WTC11 (cell line): ENCODE results near the gene MRPL34. TPM values are rescaled to one million over a fixed set of nuclear protein-coding genes. Genes with fewer than 3 reads are reported as not detected.

Source experiments
- ATAC-seq: fragments of 200-7000 bp; cut with Tn5 transposase; 2 replicates; pipeline ENCODE4 v1.10.0; 2021; ENCODE audit warnings: mild to moderate bottlenecking, moderate library complexity
- CTCF ChIA-PET: fragments of 300-600 bp; sonication (Branson Sonifier 250); formaldehyde crosslinking; loops from one replicate; lab custom pipeline; 2021; ENCODE audit warnings: antibody characterized with exemption; lab: Charles Lee
- POLR2A ChIA-PET: fragments of 350-600 bp; sonication (Branson Sonifier 250); formaldehyde crosslinking; loops from one replicate; lab custom pipeline; 2021; ENCODE audit warnings: antibody characterized with exemption; lab: Charles Lee
- DNase-seq: peaks from one replicate; pipeline ENCODE4 v3.0.0; 2021; ENCODE audit warnings: low spot score
- H3K27ac Mint-ChIP-seq: 2 replicates; pipeline ENCODE4 v1.8.0; 2021; ENCODE audit warnings: mixed read lengths
- H3K27me3 Mint-ChIP-seq: 2 replicates; pipeline ENCODE4 v1.8.0; 2021; ENCODE audit warnings: low read depth, mild to moderate bottlenecking, moderate library complexity, mixed read lengths
- H3K36me3 Mint-ChIP-seq: 2 replicates; pipeline ENCODE4 v1.8.0; 2021; ENCODE audit warnings: mixed read lengths
- H3K4me1 Mint-ChIP-seq: 2 replicates; pipeline ENCODE4 v1.8.0; 2022; ENCODE audit warnings: mixed read lengths
- H3K4me3 Mint-ChIP-seq: 2 replicates; pipeline ENCODE4 v1.8.0; 2021; ENCODE audit warnings: mild to moderate bottlenecking, moderate library complexity, mixed read lengths
- H3K9me3 Mint-ChIP-seq: 2 replicates; pipeline ENCODE4 v1.8.0; 2021; ENCODE audit warnings: mixed read lengths
- ATF1 ChIP-seq: sonication (generic); formaldehyde crosslinking; IDR thresholded peaks from 2 replicates; pipeline ENCODE4 v1.8.1; 2023; ENCODE audit warnings: mild to moderate bottlenecking, moderate library complexity, missing genetic modification reagents
- CREM ChIP-seq: sonication (generic); formaldehyde crosslinking; IDR thresholded peaks from 2 replicates; pipeline ENCODE4 v1.8.1; 2022; ENCODE audit warnings: mild to moderate bottlenecking, missing genetic modification reagents, moderate library complexity
- ESRRA ChIP-seq: sonication (generic); formaldehyde crosslinking; IDR thresholded peaks from 2 replicates; pipeline ENCODE4 v1.8.1; 2022; ENCODE audit warnings: mild to moderate bottlenecking, missing genetic modification reagents, borderline replicate concordance
- NFATC4 ChIP-seq: fragments of 250-450 bp; sonication (Bioruptor Pico); IDR thresholded peaks from 2 replicates; pipeline ENCODE4 v1.9.0; 2021; ENCODE audit warnings: mild to moderate bottlenecking
- NFE2L1 ChIP-seq: sonication (generic); formaldehyde crosslinking; IDR thresholded peaks from 2 replicates; pipeline ENCODE4 v1.8.1; 2023; ENCODE audit warnings: missing genetic modification reagents
- OVOL2 ChIP-seq: fragments of 250-450 bp; sonication (Bioruptor Pico); IDR thresholded peaks from 2 replicates; pipeline ENCODE4 v1.9.0; 2021; ENCODE audit warnings: mild to moderate bottlenecking, borderline replicate concordance
- SMAD4 ChIP-seq: sonication (generic); formaldehyde crosslinking; IDR thresholded peaks from 2 replicates; pipeline ENCODE4 v1.8.0; 2022; ENCODE audit warnings: mild to moderate bottlenecking, missing genetic modification reagents
- TEAD4 ChIP-seq: sonication (generic); formaldehyde crosslinking; IDR thresholded peaks from 2 replicates; pipeline ENCODE4 v1.8.0; 2022; ENCODE audit warnings: mild to moderate bottlenecking, missing genetic modification reagents
- ZNF232 ChIP-seq: sonication (generic); formaldehyde crosslinking; IDR thresholded peaks from 2 replicates; pipeline ENCODE4 v1.8.0; 2022; ENCODE audit warnings: mild to moderate bottlenecking, missing genetic modification reagents
- ZNF263 ChIP-seq: sonication (generic); formaldehyde crosslinking; IDR thresholded peaks from 2 replicates; pipeline ENCODE4 v1.8.1; 2022; ENCODE audit warnings: low read depth, mild to moderate bottlenecking, moderate library complexity, missing genetic modification reagents
- ZNF671 ChIP-seq: fragments of 250-450 bp; sonication (Bioruptor Pico); IDR thresholded peaks from 2 replicates; pipeline ENCODE4 v1.8.0; 2021; ENCODE audit warnings: mild to moderate bottlenecking
- total RNA-seq: library from RNA; stranded (reverse); gene quantifications from 3 replicates; pipeline ENCODE4 v1.2.3, GENCODE V29; 2021
- TF ChIP-seq, protein P1 (sequence below): sonication (generic); formaldehyde crosslinking; IDR thresholded peaks from 2 replicates; pipeline ENCODE4 v1.8.0; 2022; ENCODE audit warnings: mild to moderate bottlenecking, missing genetic modification reagents
- TF ChIP-seq, protein P2 (sequence below): fragments of 250-450 bp; sonication (Bioruptor Pico); IDR thresholded peaks from 2 replicates; pipeline ENCODE4 v1.9.0; 2021; ENCODE audit warnings: mild to moderate bottlenecking
- TF ChIP-seq, protein P3 (sequence below): sonication (generic); formaldehyde crosslinking; IDR thresholded peaks from 2 replicates; pipeline ENCODE4 v1.8.0; 2022; ENCODE audit warnings: missing genetic modification reagents
- TF ChIP-seq, protein P4 (sequence below): fragments of 250-450 bp; sonication (Bioruptor Pico); IDR thresholded peaks from 2 replicates; pipeline ENCODE4 v1.9.0; 2021; ENCODE audit warnings: mild to moderate bottlenecking, borderline replicate concordance
- TF ChIP-seq, protein P5 (sequence below): sonication (generic); formaldehyde crosslinking; IDR thresholded peaks from 2 replicates; pipeline ENCODE4 v1.8.1; 2023; ENCODE audit warnings: mild to moderate bottlenecking, missing genetic modification reagents
- TF ChIP-seq, protein P6 (sequence below): fragments of 200-600 bp; IDR thresholded peaks from 2 replicates; pipeline ENCODE4 v1.8.0; 2022; ENCODE audit warnings: antibody characterized with exemption
- TF ChIP-seq, protein P7 (sequence below): sonication (generic); formaldehyde crosslinking; IDR thresholded peaks from 2 replicates; pipeline ENCODE4 v1.8.1; 2022; ENCODE audit warnings: missing genetic modification reagents, borderline replicate concordance

Gene MRPL34
- total RNA-seq, 1 experiment from 2014 or later, result 130 TPM

DNA sequence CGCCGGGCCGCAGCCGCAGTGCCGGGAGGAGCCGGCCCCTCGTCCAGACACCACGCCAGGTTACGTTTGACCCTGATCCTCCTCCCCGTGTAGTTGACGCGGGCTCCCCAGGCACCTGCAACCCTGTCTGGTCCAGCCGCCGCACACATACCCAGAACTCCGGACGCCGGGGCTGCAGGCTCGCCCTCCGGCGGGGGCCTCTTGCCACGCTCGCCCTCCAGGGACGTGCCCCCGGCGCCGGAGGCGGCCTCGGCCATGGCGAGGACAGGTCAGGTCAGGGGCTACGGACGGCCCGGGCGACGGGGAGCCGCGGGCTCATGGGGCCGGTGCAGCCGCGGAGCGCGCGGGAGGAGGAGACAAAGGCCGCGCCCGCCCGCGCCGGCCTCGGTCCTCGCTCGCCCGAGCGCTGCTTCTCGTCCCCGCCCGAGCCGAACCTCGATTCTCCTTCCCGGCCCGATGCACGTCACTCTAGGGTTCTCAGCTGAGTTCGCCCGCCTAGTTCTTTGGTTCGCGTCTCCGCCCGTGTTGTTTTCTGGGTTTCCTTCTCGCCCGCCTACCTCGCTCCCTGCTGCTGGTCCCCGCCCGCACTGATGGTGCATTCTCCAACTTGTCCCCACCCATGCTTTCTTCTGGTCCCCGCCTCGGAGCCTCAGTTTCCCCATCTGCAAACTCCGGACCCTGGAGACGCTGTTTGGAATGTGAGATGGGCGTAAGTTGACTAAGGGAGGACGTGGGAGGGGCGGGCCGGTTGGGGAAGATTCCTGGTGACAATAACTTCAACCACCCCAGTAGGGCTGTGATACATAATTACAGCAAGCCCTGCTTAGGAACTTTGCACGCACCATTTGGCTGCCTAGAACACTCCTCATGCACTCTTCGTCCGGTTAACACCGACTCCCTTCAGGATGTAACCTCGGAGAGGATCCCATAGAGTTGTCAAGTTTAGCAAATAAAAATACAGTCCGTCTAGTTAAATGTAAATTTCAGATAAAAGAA is 29.0 kb downstream of the MRPL34 start, which contains the start of gene ANO8:
Gene ANO8, minus strand, starts transcription at position 442 of the 996 bp plus-strand sequence. Its CDS starts 185 bp downstream, at position 257.
- peak; percentile 98 for DNase-seq
- ChIA-PET POLR2A (interaction anchor here (0.6 to 1.9 kb wide), 7 partner anchors 10 to 162 kb away, joined by 3 to 5 read pairs (median 3); partner anchors contain the start of genes BABAM1 and DDA1), CTCF (interaction anchor here (0.7 to 3.7 kb wide), 12 partner anchors 8 to 57 kb away, joined by 3 to 27 read pairs (median 6); partner anchors contain the start of genes DDA1 and MRPL34)
- Mint-ChIP-seq H3K9me3 (peaks cover 5% of the 10 kb centered on the region), H3K27ac (no peak within 1 kb of the TSS; the same call in 1 of the 2 replicates), H3K4me1 (peaks cover 39% of the 10 kb centered on the region), H3K36me3 (peaks cover 11% of the 10 kb centered on the region), H3K27me3 (peaks cover 5% of the 10 kb centered on the region), H3K4me3 (peak within 1 kb of the TSS; percentile 99)
- ATAC-seq, result peak; percentile 35
- TF ChIP-seq, protein P1, sequence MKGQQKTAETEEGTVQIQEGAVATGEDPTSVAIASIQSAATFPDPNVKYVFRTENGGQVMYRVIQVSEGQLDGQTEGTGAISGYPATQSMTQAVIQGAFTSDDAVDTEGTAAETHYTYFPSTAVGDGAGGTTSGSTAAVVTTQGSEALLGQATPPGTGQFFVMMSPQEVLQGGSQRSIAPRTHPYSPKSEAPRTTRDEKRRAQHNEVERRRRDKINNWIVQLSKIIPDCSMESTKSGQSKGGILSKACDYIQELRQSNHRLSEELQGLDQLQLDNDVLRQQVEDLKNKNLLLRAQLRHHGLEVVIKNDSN (CRISPR knock-in tag), result no peak
- TF ChIP-seq SMAD4 (no peak), ZNF232 (peak; percentile 57; the same call in 1 of the 2 replicates), ESRRA (CRISPR knock-in tag) (peak; percentile 13; the same call in 1 of the 2 replicates), TEAD4 (CRISPR knock-in tag) (no peak), ZNF263 (CRISPR knock-in tag) (peak; percentile 46; the same call in 1 of the 2 replicates), NFE2L1 (CRISPR knock-in tag) (peak; percentile 62; the same call in 1 of the 2 replicates), ATF1 (peak; percentile 80; the same call in 1 of the 2 replicates), OVOL2 (CRISPR knock-in tag) (no peak), CREM (CRISPR knock-in tag) (peak; percentile 62; the same call in 1 of the 2 replicates), ZNF671 (no peak), NFATC4 (CRISPR knock-in tag) (no peak)
- TF ChIP-seq, protein P2, sequence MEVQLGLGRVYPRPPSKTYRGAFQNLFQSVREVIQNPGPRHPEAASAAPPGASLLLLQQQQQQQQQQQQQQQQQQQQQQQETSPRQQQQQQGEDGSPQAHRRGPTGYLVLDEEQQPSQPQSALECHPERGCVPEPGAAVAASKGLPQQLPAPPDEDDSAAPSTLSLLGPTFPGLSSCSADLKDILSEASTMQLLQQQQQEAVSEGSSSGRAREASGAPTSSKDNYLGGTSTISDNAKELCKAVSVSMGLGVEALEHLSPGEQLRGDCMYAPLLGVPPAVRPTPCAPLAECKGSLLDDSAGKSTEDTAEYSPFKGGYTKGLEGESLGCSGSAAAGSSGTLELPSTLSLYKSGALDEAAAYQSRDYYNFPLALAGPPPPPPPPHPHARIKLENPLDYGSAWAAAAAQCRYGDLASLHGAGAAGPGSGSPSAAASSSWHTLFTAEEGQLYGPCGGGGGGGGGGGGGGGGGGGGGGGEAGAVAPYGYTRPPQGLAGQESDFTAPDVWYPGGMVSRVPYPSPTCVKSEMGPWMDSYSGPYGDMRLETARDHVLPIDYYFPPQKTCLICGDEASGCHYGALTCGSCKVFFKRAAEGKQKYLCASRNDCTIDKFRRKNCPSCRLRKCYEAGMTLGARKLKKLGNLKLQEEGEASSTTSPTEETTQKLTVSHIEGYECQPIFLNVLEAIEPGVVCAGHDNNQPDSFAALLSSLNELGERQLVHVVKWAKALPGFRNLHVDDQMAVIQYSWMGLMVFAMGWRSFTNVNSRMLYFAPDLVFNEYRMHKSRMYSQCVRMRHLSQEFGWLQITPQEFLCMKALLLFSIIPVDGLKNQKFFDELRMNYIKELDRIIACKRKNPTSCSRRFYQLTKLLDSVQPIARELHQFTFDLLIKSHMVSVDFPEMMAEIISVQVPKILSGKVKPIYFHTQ (CRISPR knock-in tag), result no peak
- TF ChIP-seq, protein P3, sequence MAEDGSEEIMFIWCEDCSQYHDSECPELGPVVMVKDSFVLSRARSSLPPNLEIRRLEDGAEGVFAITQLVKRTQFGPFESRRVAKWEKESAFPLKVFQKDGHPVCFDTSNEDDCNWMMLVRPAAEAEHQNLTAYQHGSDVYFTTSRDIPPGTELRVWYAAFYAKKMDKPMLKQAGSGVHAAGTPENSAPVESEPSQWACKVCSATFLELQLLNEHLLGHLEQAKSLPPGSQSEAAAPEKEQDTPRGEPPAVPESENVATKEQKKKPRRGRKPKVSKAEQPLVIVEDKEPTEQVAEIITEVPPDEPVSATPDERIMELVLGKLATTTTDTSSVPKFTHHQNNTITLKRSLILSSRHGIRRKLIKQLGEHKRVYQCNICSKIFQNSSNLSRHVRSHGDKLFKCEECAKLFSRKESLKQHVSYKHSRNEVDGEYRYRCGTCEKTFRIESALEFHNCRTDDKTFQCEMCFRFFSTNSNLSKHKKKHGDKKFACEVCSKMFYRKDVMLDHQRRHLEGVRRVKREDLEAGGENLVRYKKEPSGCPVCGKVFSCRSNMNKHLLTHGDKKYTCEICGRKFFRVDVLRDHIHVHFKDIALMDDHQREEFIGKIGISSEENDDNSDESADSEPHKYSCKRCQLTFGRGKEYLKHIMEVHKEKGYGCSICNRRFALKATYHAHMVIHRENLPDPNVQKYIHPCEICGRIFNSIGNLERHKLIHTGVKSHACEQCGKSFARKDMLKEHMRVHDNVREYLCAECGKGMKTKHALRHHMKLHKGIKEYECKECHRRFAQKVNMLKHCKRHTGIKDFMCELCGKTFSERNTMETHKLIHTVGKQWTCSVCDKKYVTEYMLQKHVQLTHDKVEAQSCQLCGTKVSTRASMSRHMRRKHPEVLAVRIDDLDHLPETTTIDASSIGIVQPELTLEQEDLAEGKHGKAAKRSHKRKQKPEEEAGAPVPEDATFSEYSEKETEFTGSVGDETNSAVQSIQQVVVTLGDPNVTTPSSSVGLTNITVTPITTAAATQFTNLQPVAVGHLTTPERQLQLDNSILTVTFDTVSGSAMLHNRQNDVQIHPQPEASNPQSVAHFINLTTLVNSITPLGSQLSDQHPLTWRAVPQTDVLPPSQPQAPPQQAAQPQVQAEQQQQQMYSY (CRISPR knock-in tag), result no peak
- TF ChIP-seq, protein P4, sequence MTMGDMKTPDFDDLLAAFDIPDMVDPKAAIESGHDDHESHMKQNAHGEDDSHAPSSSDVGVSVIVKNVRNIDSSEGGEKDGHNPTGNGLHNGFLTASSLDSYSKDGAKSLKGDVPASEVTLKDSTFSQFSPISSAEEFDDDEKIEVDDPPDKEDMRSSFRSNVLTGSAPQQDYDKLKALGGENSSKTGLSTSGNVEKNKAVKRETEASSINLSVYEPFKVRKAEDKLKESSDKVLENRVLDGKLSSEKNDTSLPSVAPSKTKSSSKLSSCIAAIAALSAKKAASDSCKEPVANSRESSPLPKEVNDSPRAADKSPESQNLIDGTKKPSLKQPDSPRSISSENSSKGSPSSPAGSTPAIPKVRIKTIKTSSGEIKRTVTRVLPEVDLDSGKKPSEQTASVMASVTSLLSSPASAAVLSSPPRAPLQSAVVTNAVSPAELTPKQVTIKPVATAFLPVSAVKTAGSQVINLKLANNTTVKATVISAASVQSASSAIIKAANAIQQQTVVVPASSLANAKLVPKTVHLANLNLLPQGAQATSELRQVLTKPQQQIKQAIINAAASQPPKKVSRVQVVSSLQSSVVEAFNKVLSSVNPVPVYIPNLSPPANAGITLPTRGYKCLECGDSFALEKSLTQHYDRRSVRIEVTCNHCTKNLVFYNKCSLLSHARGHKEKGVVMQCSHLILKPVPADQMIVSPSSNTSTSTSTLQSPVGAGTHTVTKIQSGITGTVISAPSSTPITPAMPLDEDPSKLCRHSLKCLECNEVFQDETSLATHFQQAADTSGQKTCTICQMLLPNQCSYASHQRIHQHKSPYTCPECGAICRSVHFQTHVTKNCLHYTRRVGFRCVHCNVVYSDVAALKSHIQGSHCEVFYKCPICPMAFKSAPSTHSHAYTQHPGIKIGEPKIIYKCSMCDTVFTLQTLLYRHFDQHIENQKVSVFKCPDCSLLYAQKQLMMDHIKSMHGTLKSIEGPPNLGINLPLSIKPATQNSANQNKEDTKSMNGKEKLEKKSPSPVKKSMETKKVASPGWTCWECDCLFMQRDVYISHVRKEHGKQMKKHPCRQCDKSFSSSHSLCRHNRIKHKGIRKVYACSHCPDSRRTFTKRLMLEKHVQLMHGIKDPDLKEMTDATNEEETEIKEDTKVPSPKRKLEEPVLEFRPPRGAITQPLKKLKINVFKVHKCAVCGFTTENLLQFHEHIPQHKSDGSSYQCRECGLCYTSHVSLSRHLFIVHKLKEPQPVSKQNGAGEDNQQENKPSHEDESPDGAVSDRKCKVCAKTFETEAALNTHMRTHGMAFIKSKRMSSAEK, result no peak
- TF ChIP-seq, protein P5, sequence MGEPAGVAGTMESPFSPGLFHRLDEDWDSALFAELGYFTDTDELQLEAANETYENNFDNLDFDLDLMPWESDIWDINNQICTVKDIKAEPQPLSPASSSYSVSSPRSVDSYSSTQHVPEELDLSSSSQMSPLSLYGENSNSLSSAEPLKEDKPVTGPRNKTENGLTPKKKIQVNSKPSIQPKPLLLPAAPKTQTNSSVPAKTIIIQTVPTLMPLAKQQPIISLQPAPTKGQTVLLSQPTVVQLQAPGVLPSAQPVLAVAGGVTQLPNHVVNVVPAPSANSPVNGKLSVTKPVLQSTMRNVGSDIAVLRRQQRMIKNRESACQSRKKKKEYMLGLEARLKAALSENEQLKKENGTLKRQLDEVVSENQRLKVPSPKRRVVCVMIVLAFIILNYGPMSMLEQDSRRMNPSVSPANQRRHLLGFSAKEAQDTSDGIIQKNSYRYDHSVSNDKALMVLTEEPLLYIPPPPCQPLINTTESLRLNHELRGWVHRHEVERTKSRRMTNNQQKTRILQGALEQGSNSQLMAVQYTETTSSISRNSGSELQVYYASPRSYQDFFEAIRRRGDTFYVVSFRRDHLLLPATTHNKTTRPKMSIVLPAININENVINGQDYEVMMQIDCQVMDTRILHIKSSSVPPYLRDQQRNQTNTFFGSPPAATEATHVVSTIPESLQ, result no peak
- TF ChIP-seq, protein P6, sequence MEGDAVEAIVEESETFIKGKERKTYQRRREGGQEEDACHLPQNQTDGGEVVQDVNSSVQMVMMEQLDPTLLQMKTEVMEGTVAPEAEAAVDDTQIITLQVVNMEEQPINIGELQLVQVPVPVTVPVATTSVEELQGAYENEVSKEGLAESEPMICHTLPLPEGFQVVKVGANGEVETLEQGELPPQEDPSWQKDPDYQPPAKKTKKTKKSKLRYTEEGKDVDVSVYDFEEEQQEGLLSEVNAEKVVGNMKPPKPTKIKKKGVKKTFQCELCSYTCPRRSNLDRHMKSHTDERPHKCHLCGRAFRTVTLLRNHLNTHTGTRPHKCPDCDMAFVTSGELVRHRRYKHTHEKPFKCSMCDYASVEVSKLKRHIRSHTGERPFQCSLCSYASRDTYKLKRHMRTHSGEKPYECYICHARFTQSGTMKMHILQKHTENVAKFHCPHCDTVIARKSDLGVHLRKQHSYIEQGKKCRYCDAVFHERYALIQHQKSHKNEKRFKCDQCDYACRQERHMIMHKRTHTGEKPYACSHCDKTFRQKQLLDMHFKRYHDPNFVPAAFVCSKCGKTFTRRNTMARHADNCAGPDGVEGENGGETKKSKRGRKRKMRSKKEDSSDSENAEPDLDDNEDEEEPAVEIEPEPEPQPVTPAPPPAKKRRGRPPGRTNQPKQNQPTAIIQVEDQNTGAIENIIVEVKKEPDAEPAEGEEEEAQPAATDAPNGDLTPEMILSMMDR, result no peak
- TF ChIP-seq, protein P7, sequence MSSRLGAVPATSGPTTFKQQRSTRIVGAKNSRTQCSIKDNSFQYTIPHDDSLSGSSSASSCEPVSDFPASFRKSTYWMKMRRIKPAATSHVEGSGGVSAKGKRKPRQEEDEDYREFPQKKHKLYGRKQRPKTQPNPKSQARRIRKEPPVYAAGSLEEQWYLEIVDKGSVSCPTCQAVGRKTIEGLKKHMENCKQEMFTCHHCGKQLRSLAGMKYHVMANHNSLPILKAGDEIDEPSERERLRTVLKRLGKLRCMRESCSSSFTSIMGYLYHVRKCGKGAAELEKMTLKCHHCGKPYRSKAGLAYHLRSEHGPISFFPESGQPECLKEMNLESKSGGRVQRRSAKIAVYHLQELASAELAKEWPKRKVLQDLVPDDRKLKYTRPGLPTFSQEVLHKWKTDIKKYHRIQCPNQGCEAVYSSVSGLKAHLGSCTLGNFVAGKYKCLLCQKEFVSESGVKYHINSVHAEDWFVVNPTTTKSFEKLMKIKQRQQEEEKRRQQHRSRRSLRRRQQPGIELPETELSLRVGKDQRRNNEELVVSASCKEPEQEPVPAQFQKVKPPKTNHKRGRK, result no peak
